C4-2B (cell line): ENCODE data around the gene RPGRIP1.
"Not testable (repeated sequence)": the region's sequence is repeated elsewhere in the genome, so short reads cannot be mapped to it uniquely, and the experiment has no call there.

ENCODE experiments used
- CTCF ChIP-seq: fragments of 450-650 bp; conservative IDR thresholded peaks from 2 replicates; pipeline ENCODE4 v1.5.1; 2017; ENCODE audit warnings: mild to moderate bottlenecking
- ZFX ChIP-seq: fragments of 450-650 bp; IDR thresholded peaks from 2 replicates; pipeline ENCODE4 v1.6.1; 2017

DNA sequence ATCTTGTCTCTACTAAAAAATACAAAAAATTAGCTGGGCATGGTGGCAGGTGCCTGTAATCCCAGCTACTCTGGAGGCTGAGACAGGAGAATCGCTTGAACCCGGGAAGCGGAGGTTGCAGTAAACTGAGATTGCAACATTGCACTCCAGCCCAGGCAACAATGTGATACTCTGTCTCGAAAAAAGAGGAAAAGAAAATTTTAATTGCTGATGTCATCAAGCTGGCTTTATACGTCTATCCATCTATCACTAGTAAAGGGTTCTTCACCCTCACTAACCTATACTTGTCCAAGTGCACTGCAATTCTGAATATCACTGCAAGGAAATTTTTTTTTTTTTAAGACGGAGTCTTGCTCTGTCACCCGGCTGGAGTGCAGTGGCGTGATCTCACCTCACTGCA is 2.0 kb downstream of the RPGRIP1 start:
- not testable (repeated sequence) for TF ChIP-seq CTCF, ZFX
